ENCODE measurements around the gene PCDHGC3. TPM values are rescaled to one million over a fixed set of nuclear protein-coding genes. Genes with fewer than 3 reads are reported as not detected.
"Not testable (repeated sequence)": the region's sequence is repeated elsewhere in the genome, so short reads cannot be mapped to it uniquely, and the experiment has no call there.

PCDHGC3 gene
- 20.8 TPM for total RNA-seq

- FAIRE-seq (no peak), DNase-seq (ENCODE audit: low spot score in 2 of 2) (peak in 1 of 2 donors; percentile 82)
Measured at GRCh38 chr5:141475625-141476131, at the start of gene PCDHGC3. TSS of gene PCDHGC3 (plus strand) at chr5:141475966. CDS start at chr5:141476117, 151 bp downstream.

GRCh38 chr5:141427783-141428426 lies 47.9 kb upstream of the PCDHGC3 start:
- DNase-seq (ENCODE audit: low spot score in 2 of 2) (no peak), FAIRE-seq (no peak)

- FAIRE-seq (no peak), DNase-seq (ENCODE audit: low spot score in 2 of 2) (peak; percentile 48 to 68)
Measured at GRCh38 chr5:141430332-141431113, 45.2 kb upstream of the PCDHGC3 start, which contains the start of gene PCDHGA12. TSS of gene PCDHGA12 (plus strand) at chr5:141430507. CDS start at chr5:141430760, 253 bp downstream.

GRCh38 chr5:141431286-141431685 lies 44.5 kb upstream of the PCDHGC3 start:
- DNase-seq (ENCODE audit: low spot score in 2 of 2) (peak in 1 of 2 donors; percentile 23), FAIRE-seq (no peak)

GRCh38 chr5:141432308-141432707 lies 43.5 kb upstream of the PCDHGC3 start:
- not testable (repeated sequence) for FAIRE-seq

GRCh38 chr5:141432726-141433125 lies 43.0 kb upstream of the PCDHGC3 start:
- not testable (repeated sequence) for DNase-seq (ENCODE audit: low spot score in 2 of 2); FAIRE-seq

More at GRCh38 chr5:141432308-141432707, 43.5 kb upstream of the PCDHGC3 start:
- DNase-seq (ENCODE audit: low spot score in 2 of 2), result not testable (repeated sequence)

GRCh38 chr5:141434006-141434405 lies 41.8 kb upstream of the PCDHGC3 start:
- no peak for FAIRE-seq

GRCh38 chr5:141437221-141437620 lies 38.5 kb upstream of the PCDHGC3 start:
- FAIRE-seq, result no peak
- no peak for DNase-seq (ENCODE audit: low spot score in 2 of 2)

More at GRCh38 chr5:141434006-141434405, 41.8 kb upstream of the PCDHGC3 start:
- no peak for DNase-seq (ENCODE audit: low spot score in 2 of 2)

- DNase-seq (ENCODE audit: low spot score in 2 of 2) (no peak), FAIRE-seq (no peak)
Measured at GRCh38 chr5:141439411-141440141, 36.2 kb upstream of the PCDHGC3 start.

- DNase-seq (ENCODE audit: low spot score in 2 of 2) (no peak), FAIRE-seq (no peak)
Measured at GRCh38 chr5:141440341-141440740, 35.4 kb upstream of the PCDHGC3 start.

- DNase-seq (ENCODE audit: low spot score in 2 of 2) (no peak), FAIRE-seq (no peak)
Measured at GRCh38 chr5:141441571-141442170, 34.1 kb upstream of the PCDHGC3 start.

- FAIRE-seq (no peak), DNase-seq (ENCODE audit: low spot score in 2 of 2) (no peak)
Measured at GRCh38 chr5:141465351-141465750, 10.4 kb upstream of the PCDHGC3 start.

GRCh38 chr5:141476132-141476911 lies 556 bp downstream of the PCDHGC3 start:
- no peak for FAIRE-seq

GRCh38 chr5:141477044-141477575 lies 1.3 kb downstream of the PCDHGC3 start:
- FAIRE-seq (no peak), DNase-seq (ENCODE audit: low spot score in 2 of 2) (no peak)

More at GRCh38 chr5:141476132-141476911, 556 bp downstream of the PCDHGC3 start:
- no peak for DNase-seq (ENCODE audit: low spot score in 2 of 2)

- no peak for DNase-seq (ENCODE audit: low spot score in 2 of 2)
- no peak for FAIRE-seq
Measured at GRCh38 chr5:141477815-141478214, 2.0 kb downstream of the PCDHGC3 start.

- FAIRE-seq (no peak), DNase-seq (ENCODE audit: low spot score in 2 of 2) (no peak)
Measured at GRCh38 chr5:141478321-141478945, 2.7 kb downstream of the PCDHGC3 start.

GRCh38 chr5:141479776-141480175 lies 4.0 kb downstream of the PCDHGC3 start:
- no peak for FAIRE-seq
- DNase-seq (ENCODE audit: low spot score in 2 of 2), result no peak

GRCh38 chr5:141483902-141484301 lies 8.1 kb downstream of the PCDHGC3 start:
- FAIRE-seq (no peak), DNase-seq (ENCODE audit: low spot score in 2 of 2) (no peak)

GRCh38 chr5:141484310-141484640 lies 8.5 kb downstream of the PCDHGC3 start:
- no peak for DNase-seq (ENCODE audit: low spot score in 2 of 2)

More at GRCh38 chr5:141484310-141484640, 8.5 kb downstream of the PCDHGC3 start:
- FAIRE-seq, result no peak
